Vagina (tissue), 2 donors: ENCODE results near the gene PPIA. TPM values are rescaled to one million over a fixed set of nuclear protein-coding genes. Genes with fewer than 3 reads are reported as not detected.

Source experiments
- DNase-seq, 2 donors: peaks; one replicate each; pipeline ENCODE4 v3.0.0-alpha.2; 2017; ENCODE audit errors: extremely low spot score in 2 of 2
- H3K27ac ChIP-seq: fragments of 200-600 bp; sonication (generic); one replicate; pipeline ENCODE4 v1.5.1; 2019
- H3K27me3 ChIP-seq: fragments of 200-600 bp; sonication (generic); one replicate; pipeline ENCODE4 v1.5.1; 2019
- H3K36me3 ChIP-seq, 2 donors: fragments of 200-600 bp; sonication (generic); one replicate each; pipeline ENCODE4 v1.5.1; 2017 to 2019
- H3K4me1 ChIP-seq: fragments of 200-600 bp; sonication (generic); one replicate; pipeline ENCODE4 v1.5.1; 2019
- H3K4me3 ChIP-seq, 2 donors: fragments of 200-600 bp; sonication (generic); 1 replicate in 1 of 2; 2 replicates in 1 of 2; pipeline ENCODE4 v1.5.1; 2016 to 2019
- H3K9me3 ChIP-seq: fragments of 200-600 bp; sonication (generic); one replicate; pipeline ENCODE4 v1.5.1; 2019
- POLR2A ChIP-seq, 2 donors: fragments of 450-650 bp; IDR thresholded peaks; one replicate each; pipeline ENCODE4 v1.6.1; 2017; ENCODE audit warnings: antibody characterized with exemption in 2 of 2, mild to moderate bottlenecking in 2 of 2, moderate library complexity in 2 of 2
- POLR2AphosphoS5 ChIP-seq, 2 donors: sonication (generic); formaldehyde crosslinking; IDR thresholded peaks; one replicate each; pipeline ENCODE4 v1.9.0; 2017; ENCODE audit warnings: antibody characterized with exemption in 2 of 2, mild to moderate bottlenecking in 2 of 2, low read depth in 1 of 2; ENCODE audit not compliant: insufficient read depth in 1 of 2
- intact Hi-C: fragments of 100-400 bp; cut with DNase I; formaldehyde crosslinking; loops from one replicate; pipeline ENCODE4 v1.15.1; 2023
- total RNA-seq: library from RNA; depleted of rRNA; stranded (reverse); fragments of >200 nt; gene quantifications from one replicate; pipeline ENCODE4 v1.2.3, GENCODE V29; 2016
- TF ChIP-seq, protein P1 (sequence below), 3 experiments: fragments of 450-650 bp in 2 of 3; fragments of 200-600 bp in 1 of 3; sonication (generic) in 1 of 3; IDR thresholded peaks; one replicate each; pipeline ENCODE4 v1.5.1; 2017 to 2019; ENCODE audit warnings: antibody characterized with exemption in 3 of 3, mild to moderate bottlenecking in 2 of 3, moderate library complexity in 2 of 3

The PPIA gene
- total RNA-seq, 1 donor from 2014 or later = 1,197 TPM

DNA sequence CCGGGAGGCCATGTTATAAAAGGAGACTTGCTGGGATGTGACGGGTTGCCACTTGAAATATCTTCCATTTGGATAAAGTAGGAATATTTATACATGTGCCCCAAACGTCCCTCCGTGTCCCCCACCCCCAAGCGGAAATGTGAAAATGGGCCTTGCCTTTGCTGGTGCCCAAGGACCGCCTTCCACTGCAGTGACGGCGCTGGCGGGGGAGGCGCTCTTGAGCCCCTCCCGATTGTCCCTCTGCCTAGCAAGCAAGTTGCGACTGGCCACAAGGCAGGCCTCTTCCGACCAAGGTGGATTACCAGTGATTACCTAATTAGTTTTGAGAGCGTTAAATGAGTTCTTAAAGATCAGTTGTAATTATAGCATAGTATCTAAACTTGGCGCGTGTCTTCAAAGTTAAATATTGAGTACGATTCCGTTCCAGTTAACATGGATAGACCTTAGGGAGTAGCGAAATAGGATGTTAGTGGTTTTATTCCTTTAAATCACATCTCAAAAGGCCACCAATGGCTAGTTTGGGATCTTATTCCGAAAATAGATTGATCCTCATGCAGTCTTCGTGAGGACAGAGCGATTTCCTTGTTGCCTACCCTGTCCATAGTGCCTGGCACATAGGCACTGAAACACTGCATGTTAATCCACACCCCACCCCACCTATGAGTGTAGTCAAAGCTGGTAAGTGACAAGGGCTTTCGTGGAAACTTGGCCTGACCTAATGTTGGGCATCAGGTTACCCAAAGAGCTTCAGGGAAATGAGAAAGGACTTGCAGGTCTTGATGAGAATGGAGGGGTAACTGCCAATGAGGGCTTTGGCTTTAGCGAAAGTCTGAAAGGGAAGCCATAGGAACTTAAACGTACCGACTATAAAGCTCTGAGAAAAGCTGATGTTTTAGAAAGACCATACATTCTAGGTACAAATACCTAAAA, 1.1 kb downstream of the PPIA start:
- Histone ChIP-seq H3K4me3 (peak overlapping the region; percentile 77 to 85), H3K9me3 (no peaks in the 10 kb centered on the region), H3K27me3 (no peaks in the 10 kb centered on the region), H3K36me3 (peaks cover 0 to 35% of the 10 kb centered on the region in 2 donors), H3K27ac (peak overlapping the region; percentile 98), H3K4me1 (peaks cover 33% of the 10 kb centered on the region)
- intact Hi-C loops = loop anchor here (2.0 kb wide), 1 partner anchor 191 kb away; the partner anchor contains the start of gene OGDH
- TF ChIP-seq, protein P1, sequence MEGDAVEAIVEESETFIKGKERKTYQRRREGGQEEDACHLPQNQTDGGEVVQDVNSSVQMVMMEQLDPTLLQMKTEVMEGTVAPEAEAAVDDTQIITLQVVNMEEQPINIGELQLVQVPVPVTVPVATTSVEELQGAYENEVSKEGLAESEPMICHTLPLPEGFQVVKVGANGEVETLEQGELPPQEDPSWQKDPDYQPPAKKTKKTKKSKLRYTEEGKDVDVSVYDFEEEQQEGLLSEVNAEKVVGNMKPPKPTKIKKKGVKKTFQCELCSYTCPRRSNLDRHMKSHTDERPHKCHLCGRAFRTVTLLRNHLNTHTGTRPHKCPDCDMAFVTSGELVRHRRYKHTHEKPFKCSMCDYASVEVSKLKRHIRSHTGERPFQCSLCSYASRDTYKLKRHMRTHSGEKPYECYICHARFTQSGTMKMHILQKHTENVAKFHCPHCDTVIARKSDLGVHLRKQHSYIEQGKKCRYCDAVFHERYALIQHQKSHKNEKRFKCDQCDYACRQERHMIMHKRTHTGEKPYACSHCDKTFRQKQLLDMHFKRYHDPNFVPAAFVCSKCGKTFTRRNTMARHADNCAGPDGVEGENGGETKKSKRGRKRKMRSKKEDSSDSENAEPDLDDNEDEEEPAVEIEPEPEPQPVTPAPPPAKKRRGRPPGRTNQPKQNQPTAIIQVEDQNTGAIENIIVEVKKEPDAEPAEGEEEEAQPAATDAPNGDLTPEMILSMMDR (IDR thresholded peaks at IDR 0.05) = peak in 2 of 3 experiments; percentile 12 to 15
- peak in 1 of 2 donors; percentile 35 for TF ChIP-seq POLR2A (IDR thresholded peaks at IDR 0.05)
- TF ChIP-seq POLR2AphosphoS5 (IDR thresholded peaks at IDR 0.05; ENCODE audit: insufficient read depth in 1 of 2, low read depth in 1 of 2) = peak; percentile 84 to 87
- DNase-seq = peak in 1 of 2 donors; percentile 97

DNA sequence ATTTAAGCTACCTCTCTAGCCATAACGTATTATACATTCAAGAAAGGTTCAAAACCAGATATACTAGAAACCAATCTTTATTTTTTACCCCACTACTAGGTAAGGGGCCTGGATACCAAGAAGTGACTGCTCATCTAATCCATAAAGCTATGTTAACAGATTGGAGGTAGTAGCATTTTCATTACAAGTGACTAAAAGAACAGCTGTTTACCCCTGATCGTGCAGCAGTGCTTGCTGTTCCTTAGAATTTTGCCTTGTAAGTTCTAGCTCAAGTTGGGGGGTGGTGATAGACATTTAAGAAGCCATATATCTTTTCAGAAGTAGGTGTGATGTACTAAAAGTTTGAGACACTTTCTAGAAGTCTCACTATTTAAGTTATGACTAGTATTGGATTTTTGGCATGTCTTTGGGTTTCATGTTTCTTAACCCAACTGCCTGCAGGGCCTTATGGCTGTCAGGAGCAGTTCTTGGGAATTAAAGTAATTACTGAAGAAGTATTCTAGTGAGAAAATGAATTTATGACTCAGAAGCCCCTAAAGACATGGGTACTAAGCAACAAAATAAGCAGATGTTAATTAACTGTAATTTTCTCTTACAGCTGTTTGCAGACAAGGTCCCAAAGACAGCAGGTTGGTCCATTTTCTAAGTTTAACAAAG, 2.3 kb downstream of the PPIA start:
- DNase-seq = no peak
- H3K36me3 ChIP-seq = peaks cover 0 to 46% of the 10 kb centered on the region in 2 donors
- no peaks in the 10 kb centered on the region for H3K27me3 ChIP-seq
- H3K4me3 ChIP-seq = peak overlapping the region; percentile 77 to 85
- H3K9me3 ChIP-seq = no peaks in the 10 kb centered on the region
- TF ChIP-seq POLR2A (IDR thresholded peaks at IDR 0.05) = no peak
- TF ChIP-seq, protein P1 (IDR thresholded peaks at IDR 0.05) = no peak
- no peak for TF ChIP-seq POLR2AphosphoS5 (IDR thresholded peaks at IDR 0.05; ENCODE audit: insufficient read depth in 1 of 2, low read depth in 1 of 2)
- intact Hi-C loops = no loop called here
- H3K27ac ChIP-seq = peak overlapping the region; percentile 98
- H3K4me1 ChIP-seq = peaks cover 33% of the 10 kb centered on the region

- intact Hi-C loops = no loop called here
- no peak for TF ChIP-seq POLR2AphosphoS5 (IDR thresholded peaks at IDR 0.05; ENCODE audit: insufficient read depth in 1 of 2, low read depth in 1 of 2)
- TF ChIP-seq, protein P1 (IDR thresholded peaks at IDR 0.05) = no peak
- TF ChIP-seq POLR2A (IDR thresholded peaks at IDR 0.05) = no peak
- Histone ChIP-seq H3K27ac (no peak overlapping the region), H3K4me1 (peaks cover 33% of the 10 kb centered on the region), H3K27me3 (no peaks in the 10 kb centered on the region), H3K4me3 (no peak overlapping the region), H3K36me3 (peaks cover 0 to 58% of the 10 kb centered on the region in 2 donors), H3K9me3 (no peaks in the 10 kb centered on the region)
- DNase-seq = no peak
Measured at GRCh38 chr7:44799939-44800338, 3.5 kb downstream of the PPIA start.

GRCh38 chr7:44801890-44802289, 5.4 kb downstream of the PPIA start:
- no peaks in the 10 kb centered on the region for H3K27me3 ChIP-seq
- H3K9me3 ChIP-seq = no peaks in the 10 kb centered on the region
- intact Hi-C loops = no loop called here
- TF ChIP-seq POLR2A (IDR thresholded peaks at IDR 0.05) (no peak), POLR2AphosphoS5 (IDR thresholded peaks at IDR 0.05; ENCODE audit: insufficient read depth in 1 of 2, low read depth in 1 of 2) (no peak)
- TF ChIP-seq, protein P1 (IDR thresholded peaks at IDR 0.05) = no peak
- H3K27ac ChIP-seq = no peak overlapping the region
- H3K4me1 ChIP-seq = peaks cover 28% of the 10 kb centered on the region
- H3K36me3 ChIP-seq = peaks cover 0 to 63% of the 10 kb centered on the region in 2 donors
- no peak for DNase-seq
- no peak overlapping the region for H3K4me3 ChIP-seq
